T-cell (primary cell): Measurements from ENCODE around the gene AFP. TPM values are rescaled to one million over a fixed set of nuclear protein-coding genes. Genes with fewer than 3 reads are reported as not detected.

Experiments used
- ATAC-seq, 4 experiments: fragments of 200-7000 bp in 3 of 4; fragments of 150-1000 bp in 1 of 4; cut with Tn5 transposase; replicated peaks in 1 of 4; 1 replicate in 3 of 4; 2 replicates in 1 of 4; pipeline ENCODE4 v1.10.0; 2021; ENCODE audit warnings: moderate library complexity in 3 of 4, mild to moderate bottlenecking in 2 of 4, moderate number of reproducible peaks in 1 of 4
- CTCF ChIA-PET, 2 donors: fragments of 300-600 bp; sonication (Branson Sonifier 250); formaldehyde crosslinking; loops; one replicate each; lab custom pipeline; 2022; ENCODE audit warnings: antibody characterized with exemption in 2 of 2; lab: Charles Lee
- POLR2A ChIA-PET, 2 donors: fragments of 300-600 bp; sonication (Branson Sonifier 250); formaldehyde crosslinking; loops; one replicate each; lab custom pipeline; 2022; ENCODE audit warnings: antibody characterized with exemption in 2 of 2; lab: Charles Lee
- DNase-seq, 35 experiments: peaks; one replicate each; pipeline versions ENCODE4 v3.0.0 to v3.0.0-alpha.2; 2013 to 2023
- H3K27ac ChIP-seq: one replicate; pipeline ENCODE4 v1.5.1; 2013; ENCODE audit warnings: low read length
- H3K27me3 ChIP-seq, 2 experiments: replicated peaks in 1 of 2; 1 replicate in 1 of 2; 2 replicates in 1 of 2; pipeline versions ENCODE4 v1.6.1 to v1.7.0; 2013; ENCODE audit warnings: low read length in 1 of 2, mixed read lengths in 1 of 2; ENCODE audit not compliant: control insufficient read depth in 2 of 2, insufficient read depth in 2 of 2; ENCODE audit errors: extremely low read depth in 1 of 2
- H3K36me3 ChIP-seq, 2 donors: 1 replicate in 1 of 2; 2 replicates in 1 of 2; pipeline versions ENCODE4 v1.6.1 to v1.7.0; 2013; ENCODE audit warnings: low read length in 1 of 2; ENCODE audit not compliant: control insufficient read depth in 2 of 2, insufficient read depth in 1 of 2; ENCODE audit errors: extremely low read depth in 1 of 2
- H3K4me1 ChIP-seq, 2 experiments: 1 replicate in 1 of 2; 2 replicates in 1 of 2; pipeline versions ENCODE4 v1.6.1 to v1.7.0; 2013; ENCODE audit warnings: low read length in 2 of 2, mixed read lengths in 1 of 2; ENCODE audit not compliant: insufficient read depth in 2 of 2, control insufficient read depth in 1 of 2; ENCODE audit errors: extremely low read depth in 1 of 2
- H3K4me3 ChIP-seq, 2 donors: 1 replicate in 1 of 2; 2 replicates in 1 of 2; pipeline versions ENCODE4 v1.5.1 to v1.7.0; 2013; ENCODE audit warnings: mild to moderate bottlenecking in 2 of 2, low read length in 1 of 2, moderate library complexity in 1 of 2; ENCODE audit not compliant: control insufficient read depth in 1 of 2; ENCODE audit errors: extremely low read depth in 1 of 2
- H3K9me3 ChIP-seq: 2 replicates; pipeline ENCODE4 v1.7.0; 2013
- H3K27ac Mint-ChIP-seq, 2 donors: one replicate each; pipeline ENCODE4 v1.8.0; 2020 to 2021; ENCODE audit warnings: mild to moderate bottlenecking in 2 of 2, mixed read lengths in 2 of 2
- H3K27me3 Mint-ChIP-seq, 2 donors: one replicate each; pipeline ENCODE4 v1.8.0; 2021 to 2022; ENCODE audit warnings: mixed read lengths in 2 of 2
- H3K36me3 Mint-ChIP-seq: one replicate; pipeline ENCODE4 v1.8.0; 2021; ENCODE audit warnings: mixed read lengths
- H3K4me1 Mint-ChIP-seq, 3 donors: one replicate each; pipeline ENCODE4 v1.8.0; 2020 to 2022; ENCODE audit warnings: mixed read lengths in 3 of 3, mild to moderate bottlenecking in 1 of 3
- H3K4me3 Mint-ChIP-seq, 3 donors: one replicate each; pipeline ENCODE4 v1.8.0; 2020 to 2022; ENCODE audit warnings: mild to moderate bottlenecking in 3 of 3, mixed read lengths in 3 of 3, moderate library complexity in 3 of 3
- H3K9me3 Mint-ChIP-seq, 3 donors: one replicate each; pipeline ENCODE4 v1.8.0; 2020 to 2022; ENCODE audit warnings: mixed read lengths in 3 of 3
- WGBS: methylation state at CpG from one replicate; pipeline ENCODE4 v1.1.5; 2013; ENCODE audit warnings: missing lambda C conversion rate; ENCODE audit not compliant: insufficient coverage; 5-methylcytosine and 5-hydroxymethylcytosine counted together
- total RNA-seq, 35 experiments: library from RNA in 6 of 35; stranded (reverse) in 6 of 35; fragments of 120-200 nt in 1 of 35; gene quantifications; one replicate each; pipeline versions ENCODE4 v1.2.1 to v1.2.4 and lab custom pipeline; 2013 to 2026

The AFP gene
- total RNA-seq, 5 donors from 2014 or later (not counting 1 experiment from before 2014, with no cell fraction given): 1.6 to 3.6 (median 2.5) TPM; not detected in 2

DNA sequence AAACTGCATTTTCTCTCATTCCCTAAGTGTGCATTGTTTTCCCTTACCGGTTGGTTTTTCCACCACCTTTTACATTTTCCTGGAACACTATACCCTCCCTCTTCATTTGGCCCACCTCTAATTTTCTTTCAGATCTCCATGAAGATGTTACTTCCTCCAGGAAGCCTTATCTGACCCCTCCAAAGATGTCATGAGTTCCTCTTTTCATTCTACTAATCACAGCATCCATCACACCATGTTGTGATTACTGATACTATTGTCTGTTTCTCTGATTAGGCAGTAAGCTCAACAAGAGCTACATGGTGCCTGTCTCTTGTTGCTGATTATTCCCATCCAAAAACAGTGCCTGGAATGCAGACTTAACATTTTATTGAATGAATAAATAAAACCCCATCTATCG, 2.9 kb upstream of the AFP start:
- Histone ChIP-seq H3K9me3 (no peaks in the 10 kb centered on the region), H3K27ac (no peak overlapping the region), H3K4me3 (no peak overlapping the region), H3K27me3 (no peaks in the 10 kb centered on the region), H3K4me1 (no peaks in the 10 kb centered on the region), H3K36me3 (no peaks in the 10 kb centered on the region)
- peaks cover 3 to 7% of the 10 kb centered on the region in 2 donors for H3K27me3 Mint-ChIP-seq
- WGBS: 71% methylated on average over 1 of the region's 2 CpGs
- CTCF ChIA-PET: interaction anchor here (0.6 to 2.2 kb wide), 3 partner anchors 13 to 28 kb away, joined by 5 to 6 read pairs (median 5); no protein-coding TSS in a partner anchor
- ATAC-seq: no peak
- H3K27ac Mint-ChIP-seq: no peak overlapping the region
- POLR2A ChIA-PET: no interaction called here
- no peaks in the 10 kb centered on the region for H3K36me3 Mint-ChIP-seq
- no peak overlapping the region for H3K4me3 Mint-ChIP-seq
- H3K4me1 Mint-ChIP-seq: no peaks in the 10 kb centered on the region
- no peaks in the 10 kb centered on the region for H3K9me3 Mint-ChIP-seq
- DNase-seq: no peak

DNA sequence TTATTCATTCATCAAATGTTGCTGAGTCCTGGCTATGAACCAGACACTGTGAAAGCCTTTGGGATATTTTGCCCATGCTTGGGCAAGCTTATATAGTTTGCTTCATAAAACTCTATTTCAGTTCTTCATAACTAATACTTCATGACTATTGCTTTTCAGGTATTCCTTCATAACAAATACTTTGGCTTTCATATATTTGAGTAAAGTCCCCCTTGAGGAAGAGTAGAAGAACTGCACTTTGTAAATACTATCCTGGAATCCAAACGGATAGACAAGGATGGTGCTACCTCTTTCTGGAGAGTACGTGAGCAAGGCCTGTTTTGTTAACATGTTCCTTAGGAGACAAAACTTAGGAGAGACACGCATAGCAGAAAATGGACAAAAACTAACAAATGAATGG, 1.7 kb upstream of the AFP start:
- peaks cover 3 to 9% of the 10 kb centered on the region in 2 donors for H3K27me3 Mint-ChIP-seq
- H3K27ac ChIP-seq: no peak overlapping the region
- H3K4me1 ChIP-seq: no peaks in the 10 kb centered on the region
- ChIA-PET POLR2A (no interaction called here), CTCF (interaction anchor here in 1 of 2 donors (2.2 kb wide), 1 partner anchor 12 kb away, joined by 6 read pairs; no protein-coding TSS in a partner anchor)
- no peaks in the 10 kb centered on the region for H3K36me3 Mint-ChIP-seq
- ATAC-seq (no peak), DNase-seq (no peak)
- no peaks in the 10 kb centered on the region for H3K4me1 Mint-ChIP-seq
- no peak overlapping the region for H3K4me3 Mint-ChIP-seq
- no peak overlapping the region for H3K27ac Mint-ChIP-seq
- no peaks in the 10 kb centered on the region for H3K9me3 ChIP-seq
- H3K36me3 ChIP-seq: no peaks in the 10 kb centered on the region
- WGBS: 60% methylated on average over 2 of the region's 3 CpGs
- H3K27me3 ChIP-seq: no peaks in the 10 kb centered on the region
- H3K4me3 ChIP-seq: no peak overlapping the region
- no peaks in the 10 kb centered on the region for H3K9me3 Mint-ChIP-seq

DNA sequence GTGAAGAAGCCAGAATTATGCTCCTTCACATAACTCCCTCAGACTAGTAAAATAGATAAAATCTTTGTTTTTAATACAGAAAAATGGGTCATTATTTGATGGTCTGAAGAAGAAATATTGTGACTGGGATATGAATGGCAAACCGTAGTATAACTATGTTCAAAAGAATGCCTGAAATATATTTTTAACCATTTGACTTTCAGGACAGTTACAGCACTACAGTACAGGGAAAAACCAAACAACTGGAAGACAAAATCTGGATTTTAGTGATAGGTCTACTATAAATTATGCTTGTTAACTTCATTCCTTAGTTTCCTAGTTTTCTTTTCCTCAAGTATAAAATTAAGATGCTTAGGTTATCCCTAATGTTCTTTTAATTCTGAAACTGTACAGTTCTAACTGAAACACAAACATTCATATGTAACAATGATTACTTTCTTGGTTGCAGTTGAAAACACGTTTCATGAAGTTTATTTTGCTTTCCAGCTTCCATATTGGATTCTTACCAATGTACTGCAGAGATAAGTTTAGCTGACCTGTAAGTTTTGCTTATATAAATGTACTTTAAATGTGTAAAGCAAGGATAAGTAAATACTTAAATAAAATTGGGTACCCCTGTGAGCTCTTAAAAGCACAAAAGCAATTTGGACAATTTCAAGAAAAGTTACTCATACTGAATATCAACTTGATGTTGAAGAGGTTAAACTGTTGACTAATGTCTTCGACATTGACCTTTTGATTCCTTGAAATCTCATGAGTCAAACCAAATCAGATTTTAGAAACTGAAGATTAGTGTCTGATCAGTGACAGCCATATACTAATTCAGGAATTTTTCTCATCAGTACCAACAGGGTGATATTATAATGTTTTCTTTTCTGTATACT, 895 bp downstream of the AFP start:
- WGBS: no CpG with 5 or more reads among the region's 3 CpGs
- Mint-ChIP-seq H3K9me3 (no peaks in the 10 kb centered on the region), H3K4me1 (no peaks in the 10 kb centered on the region), H3K36me3 (no peaks in the 10 kb centered on the region), H3K27me3 (peaks cover 6 to 13% of the 10 kb centered on the region in 2 donors), H3K27ac (no peak overlapping the region), H3K4me3 (no peak overlapping the region)
- no peak for ATAC-seq
- H3K27ac ChIP-seq: no peak overlapping the region
- no peaks in the 10 kb centered on the region for H3K27me3 ChIP-seq
- CTCF ChIA-PET: interaction anchor here (0.7 to 1.4 kb wide), 2 partner anchors 9 to 10 kb away, joined by 3 to 7 read pairs; no protein-coding TSS in a partner anchor
- no peaks in the 10 kb centered on the region for H3K4me1 ChIP-seq
- H3K4me3 ChIP-seq: no peak overlapping the region
- DNase-seq: no peak
- POLR2A ChIA-PET: no interaction called here
- H3K9me3 ChIP-seq: no peaks in the 10 kb centered on the region
- H3K36me3 ChIP-seq: no peaks in the 10 kb centered on the region

DNA sequence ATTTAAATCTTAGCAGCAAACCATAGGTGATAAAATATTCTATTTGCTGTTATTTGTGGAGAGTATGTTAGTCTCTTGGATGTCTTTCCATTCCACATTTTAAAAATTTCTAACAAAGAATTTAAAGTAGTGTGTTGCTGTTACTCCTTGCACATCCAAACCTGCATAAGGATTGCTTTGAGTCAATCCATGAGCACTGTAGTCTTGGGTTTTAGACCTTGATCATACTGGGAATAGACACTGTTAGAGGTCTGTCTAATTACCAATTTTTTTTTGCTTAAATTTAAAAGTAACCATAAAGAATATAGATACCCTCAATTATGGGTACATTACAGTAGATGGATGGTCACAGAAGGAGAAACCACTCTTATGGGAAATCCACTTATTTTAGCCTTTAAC, 1.5 kb downstream of the AFP start:
- Histone ChIP-seq H3K36me3 (no peaks in the 10 kb centered on the region), H3K27ac (no peak overlapping the region), H3K27me3 (no peaks in the 10 kb centered on the region), H3K4me1 (no peaks in the 10 kb centered on the region), H3K9me3 (no peaks in the 10 kb centered on the region), H3K4me3 (no peak overlapping the region)
- Mint-ChIP-seq H3K4me3 (no peak overlapping the region), H3K9me3 (no peaks in the 10 kb centered on the region), H3K36me3 (no peaks in the 10 kb centered on the region), H3K4me1 (no peaks in the 10 kb centered on the region), H3K27me3 (peaks cover 6 to 13% of the 10 kb centered on the region in 2 donors), H3K27ac (no peak overlapping the region)
- CTCF ChIA-PET: interaction anchor here in 1 of 2 donors (1.4 kb wide), 1 partner anchor 9 kb away, joined by 7 read pairs; no protein-coding TSS in a partner anchor
- DNase-seq: no peak
- POLR2A ChIA-PET: no interaction called here
- ATAC-seq: no peak

DNA sequence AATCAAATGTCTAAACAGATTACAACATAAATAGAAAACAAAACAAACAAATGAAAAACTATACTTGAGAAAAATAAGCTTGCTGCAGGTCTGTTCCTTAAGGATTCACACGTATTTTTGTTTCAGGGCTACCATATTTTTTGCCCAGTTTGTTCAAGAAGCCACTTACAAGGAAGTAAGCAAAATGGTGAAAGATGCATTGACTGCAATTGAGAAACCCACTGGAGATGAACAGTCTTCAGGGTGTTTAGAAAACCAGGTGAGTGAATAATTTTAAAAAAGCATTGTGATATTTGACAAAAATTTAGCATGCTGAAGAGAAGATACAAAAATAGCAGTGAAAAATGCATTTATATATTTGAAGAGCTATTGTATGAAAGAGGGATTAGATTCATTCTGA, 2.0 kb downstream of the AFP start:
- ChIA-PET CTCF (interaction anchor here in 1 of 2 donors (1.4 kb wide), 1 partner anchor 8 kb away, joined by 7 read pairs; no protein-coding TSS in a partner anchor), POLR2A (no interaction called here)
- Mint-ChIP-seq H3K36me3 (no peaks in the 10 kb centered on the region), H3K27me3 (peaks cover 6 to 13% of the 10 kb centered on the region in 2 donors), H3K4me1 (no peaks in the 10 kb centered on the region), H3K27ac (no peak overlapping the region), H3K4me3 (no peak overlapping the region), H3K9me3 (no peaks in the 10 kb centered on the region)
- DNase-seq (no peak), ATAC-seq (no peak)
- Histone ChIP-seq H3K4me3 (no peak overlapping the region), H3K9me3 (no peaks in the 10 kb centered on the region), H3K4me1 (no peaks in the 10 kb centered on the region), H3K36me3 (no peaks in the 10 kb centered on the region), H3K27ac (no peak overlapping the region), H3K27me3 (no peaks in the 10 kb centered on the region)
- no CpG with 5 or more reads among the region's 1 CpG for WGBS

DNA sequence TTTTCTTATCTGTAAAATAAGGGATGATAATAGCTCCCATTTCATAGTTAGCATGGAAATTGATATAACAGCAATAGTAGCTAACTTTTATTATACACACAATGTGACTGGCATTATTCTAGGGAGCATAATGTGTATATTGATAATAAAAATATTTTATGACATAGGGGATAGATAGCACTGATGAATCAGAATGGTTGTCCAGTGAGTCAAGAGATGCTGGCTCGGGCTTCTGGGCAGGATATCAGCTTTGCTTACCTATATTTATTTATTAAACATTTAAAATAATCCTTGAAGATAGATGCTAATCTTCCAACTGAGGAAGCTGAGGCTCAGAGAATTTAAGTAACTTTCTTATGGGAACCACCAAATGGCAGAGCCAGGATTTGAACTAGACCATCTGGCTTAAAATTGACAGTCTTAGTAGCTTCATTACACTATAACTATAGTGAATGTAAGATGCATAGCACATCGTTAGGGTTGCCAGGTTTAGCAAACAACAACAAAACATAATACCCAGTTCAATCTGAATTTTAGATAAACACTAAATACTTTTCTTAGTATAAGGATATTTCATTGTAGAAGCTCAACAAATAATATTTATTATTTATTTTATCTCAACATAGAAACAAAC, 2.7 kb downstream of the AFP start:
- ChIA-PET CTCF (interaction anchor here in 1 of 2 donors (0.6 kb wide), 1 partner anchor 493 kb away, joined by 3 read pairs; no protein-coding TSS in a partner anchor), POLR2A (no interaction called here)
- Mint-ChIP-seq H3K27ac (no peak overlapping the region), H3K36me3 (no peaks in the 10 kb centered on the region), H3K4me3 (no peak overlapping the region), H3K9me3 (no peaks in the 10 kb centered on the region), H3K27me3 (peaks cover 6 to 13% of the 10 kb centered on the region in 2 donors), H3K4me1 (no peaks in the 10 kb centered on the region)
- Histone ChIP-seq H3K27ac (no peak overlapping the region), H3K27me3 (no peaks in the 10 kb centered on the region), H3K9me3 (no peaks in the 10 kb centered on the region), H3K4me3 (no peak overlapping the region), H3K36me3 (no peaks in the 10 kb centered on the region), H3K4me1 (no peaks in the 10 kb centered on the region)
- ATAC-seq: no peak
- no CpG with 5 or more reads among the region's 2 CpGs for WGBS
- DNase-seq: no peak
